ENCODE measurements around the gene POU6F1. TPM values are rescaled to one million over a fixed set of nuclear protein-coding genes. Genes with fewer than 3 reads are reported as not detected.

The POU6F1 gene
- total RNA-seq, 1 donor from 2014 or later: 2.6 TPM

- TF ChIP-seq, protein P1, sequence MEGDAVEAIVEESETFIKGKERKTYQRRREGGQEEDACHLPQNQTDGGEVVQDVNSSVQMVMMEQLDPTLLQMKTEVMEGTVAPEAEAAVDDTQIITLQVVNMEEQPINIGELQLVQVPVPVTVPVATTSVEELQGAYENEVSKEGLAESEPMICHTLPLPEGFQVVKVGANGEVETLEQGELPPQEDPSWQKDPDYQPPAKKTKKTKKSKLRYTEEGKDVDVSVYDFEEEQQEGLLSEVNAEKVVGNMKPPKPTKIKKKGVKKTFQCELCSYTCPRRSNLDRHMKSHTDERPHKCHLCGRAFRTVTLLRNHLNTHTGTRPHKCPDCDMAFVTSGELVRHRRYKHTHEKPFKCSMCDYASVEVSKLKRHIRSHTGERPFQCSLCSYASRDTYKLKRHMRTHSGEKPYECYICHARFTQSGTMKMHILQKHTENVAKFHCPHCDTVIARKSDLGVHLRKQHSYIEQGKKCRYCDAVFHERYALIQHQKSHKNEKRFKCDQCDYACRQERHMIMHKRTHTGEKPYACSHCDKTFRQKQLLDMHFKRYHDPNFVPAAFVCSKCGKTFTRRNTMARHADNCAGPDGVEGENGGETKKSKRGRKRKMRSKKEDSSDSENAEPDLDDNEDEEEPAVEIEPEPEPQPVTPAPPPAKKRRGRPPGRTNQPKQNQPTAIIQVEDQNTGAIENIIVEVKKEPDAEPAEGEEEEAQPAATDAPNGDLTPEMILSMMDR (IDR thresholded peaks at IDR 0.05; ENCODE audit: insufficient read depth, low read length, poor library complexity, severe bottlenecking): no peak
- no peak for DNase-seq (ENCODE audit: low read depth)
- Histone ChIP-seq H3K27me3 (ENCODE audit: control insufficient read depth, insufficient read depth, low read length) (no peaks in the 10 kb centered on the region), H3K36me3 (ENCODE audit: control insufficient read depth, insufficient read depth, low read length) (no peaks in the 10 kb centered on the region), H3K4me3 (ENCODE audit: low read depth, low read length) (no peak overlapping the region)
These were observed 17.7 kb downstream of the POU6F1 start for GRCh38 chr12:51200156-51200555.

DNA sequence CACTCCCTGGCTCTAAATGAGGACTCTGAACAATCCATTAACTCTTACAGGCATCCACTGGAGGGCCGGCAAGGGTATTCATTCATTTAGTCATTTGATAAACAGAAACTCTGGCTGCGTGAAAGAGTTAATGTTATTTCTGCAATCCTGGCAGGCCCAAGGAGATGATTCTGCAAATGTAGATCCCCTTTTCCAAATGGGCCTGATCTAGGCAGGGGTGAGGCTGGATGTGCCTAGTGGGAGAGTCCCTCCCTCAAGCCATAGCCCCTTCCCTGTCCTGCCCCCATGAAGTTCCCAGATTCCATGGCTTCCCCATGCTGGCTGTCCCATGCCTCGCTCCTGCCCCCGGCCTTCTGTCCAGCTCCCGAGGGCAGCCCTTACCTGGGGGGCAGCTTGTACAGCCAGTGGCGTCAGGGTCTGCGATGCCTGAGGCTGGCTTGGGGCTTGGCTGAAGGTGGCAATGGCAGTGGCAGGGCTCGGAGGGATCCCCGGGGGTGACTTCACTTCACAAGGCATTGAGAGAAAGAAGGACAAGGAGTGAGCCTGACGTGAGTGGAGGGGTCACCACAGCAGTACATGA lies 18.4 kb downstream of the POU6F1 start:
- Histone ChIP-seq H3K36me3 (ENCODE audit: control insufficient read depth, insufficient read depth, low read length) (no peaks in the 10 kb centered on the region), H3K27me3 (ENCODE audit: control insufficient read depth, insufficient read depth, low read length) (no peaks in the 10 kb centered on the region), H3K4me3 (ENCODE audit: low read depth, low read length) (no peak overlapping the region)
- TF ChIP-seq, protein P1 (IDR thresholded peaks at IDR 0.05; ENCODE audit: insufficient read depth, low read length, poor library complexity, severe bottlenecking): no peak
- no peak for DNase-seq (ENCODE audit: low read depth)

GRCh38 chr12:51198568-51199365 lies 19.1 kb downstream of the POU6F1 start:
- DNase-seq (ENCODE audit: low read depth): no peak
- Histone ChIP-seq H3K27me3 (ENCODE audit: control insufficient read depth, insufficient read depth, low read length) (no peaks in the 10 kb centered on the region), H3K36me3 (ENCODE audit: control insufficient read depth, insufficient read depth, low read length) (no peaks in the 10 kb centered on the region), H3K4me3 (ENCODE audit: low read depth, low read length) (no peak overlapping the region)
- TF ChIP-seq, protein P1 (IDR thresholded peaks at IDR 0.05; ENCODE audit: insufficient read depth, low read length, poor library complexity, severe bottlenecking): no peak

DNA sequence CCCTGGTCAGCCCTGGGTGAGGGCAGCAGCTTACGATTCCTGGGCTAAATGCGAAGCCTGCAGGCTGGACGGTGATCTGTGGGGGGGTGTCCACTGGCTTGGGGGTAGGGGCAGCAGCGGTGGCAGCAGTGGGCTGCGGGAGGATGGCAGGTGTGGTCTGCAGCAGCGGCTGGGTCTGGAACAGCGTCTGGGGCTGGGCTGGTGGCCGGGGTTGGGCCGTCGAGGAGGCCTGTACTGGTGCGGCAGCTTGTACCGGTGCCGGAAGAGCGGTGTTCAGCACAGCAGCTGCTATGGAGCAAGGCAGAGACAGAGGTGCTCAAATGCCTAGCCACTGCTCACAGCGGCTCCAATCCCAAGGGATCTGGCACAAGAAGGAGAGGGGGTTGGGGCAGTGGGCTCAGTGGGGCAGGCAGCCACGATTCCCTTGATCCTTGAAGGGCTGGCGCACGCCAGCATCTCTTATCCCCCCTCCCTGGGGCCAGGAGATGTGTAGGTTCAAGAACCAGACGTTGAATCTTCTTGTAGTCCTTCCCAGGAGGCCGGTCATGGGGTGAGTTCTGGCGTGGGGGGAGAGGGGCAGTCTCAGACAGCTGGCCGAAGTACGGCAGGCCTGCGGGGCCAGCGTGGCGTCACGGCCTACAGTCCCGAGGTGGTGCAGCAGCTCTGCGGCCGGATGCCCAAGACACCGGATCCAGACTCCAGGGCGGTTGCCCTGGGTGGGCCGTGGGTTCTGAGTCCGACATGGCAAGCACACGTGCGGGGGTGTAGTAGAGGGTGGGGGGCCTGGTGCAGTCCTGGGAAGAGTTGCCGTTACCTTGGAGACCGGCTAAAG lies 19.9 kb downstream of the POU6F1 start:
- no peak overlapping the region for H3K4me3 ChIP-seq (ENCODE audit: low read depth, low read length)

DNA sequence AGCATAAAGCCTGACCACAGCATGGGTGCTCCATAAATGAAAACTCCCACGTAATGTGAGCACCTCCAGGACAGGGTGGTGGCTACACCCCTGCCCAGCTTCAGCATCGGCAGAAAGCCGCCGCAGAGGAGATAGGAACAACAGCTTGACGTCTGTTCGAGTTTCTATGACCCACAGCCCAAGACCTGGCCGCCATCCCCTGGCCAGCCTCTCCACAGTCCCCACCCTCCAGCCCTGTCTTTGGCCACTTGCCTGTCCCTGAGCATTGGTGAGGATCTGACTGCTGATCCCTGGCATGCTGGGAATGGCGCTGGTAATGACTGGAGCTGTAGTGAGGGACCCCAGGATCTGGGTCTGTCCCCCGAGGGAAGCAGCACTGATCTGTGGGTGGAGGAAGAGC lies 21.3 kb downstream of the POU6F1 start:
- TF ChIP-seq, protein P1 (IDR thresholded peaks at IDR 0.05; ENCODE audit: insufficient read depth, low read length, poor library complexity, severe bottlenecking): no peak
- Histone ChIP-seq H3K36me3 (ENCODE audit: control insufficient read depth, insufficient read depth, low read length) (no peaks in the 10 kb centered on the region), H3K27me3 (ENCODE audit: control insufficient read depth, insufficient read depth, low read length) (no peaks in the 10 kb centered on the region), H3K4me3 (ENCODE audit: low read depth, low read length) (no peak overlapping the region)
- no peak for DNase-seq (ENCODE audit: low read depth)

More for the DNA sequence above, 19.9 kb downstream of the POU6F1 start:
- Histone ChIP-seq H3K27me3 (ENCODE audit: control insufficient read depth, insufficient read depth, low read length) (no peaks in the 10 kb centered on the region), H3K36me3 (ENCODE audit: control insufficient read depth, insufficient read depth, low read length) (no peaks in the 10 kb centered on the region)
- DNase-seq (ENCODE audit: low read depth): no peak
- TF ChIP-seq, protein P1 (IDR thresholded peaks at IDR 0.05; ENCODE audit: insufficient read depth, low read length, poor library complexity, severe bottlenecking): no peak
